ENCODE measurements around the gene RIOK1.

The RIOK1 gene

DNA sequence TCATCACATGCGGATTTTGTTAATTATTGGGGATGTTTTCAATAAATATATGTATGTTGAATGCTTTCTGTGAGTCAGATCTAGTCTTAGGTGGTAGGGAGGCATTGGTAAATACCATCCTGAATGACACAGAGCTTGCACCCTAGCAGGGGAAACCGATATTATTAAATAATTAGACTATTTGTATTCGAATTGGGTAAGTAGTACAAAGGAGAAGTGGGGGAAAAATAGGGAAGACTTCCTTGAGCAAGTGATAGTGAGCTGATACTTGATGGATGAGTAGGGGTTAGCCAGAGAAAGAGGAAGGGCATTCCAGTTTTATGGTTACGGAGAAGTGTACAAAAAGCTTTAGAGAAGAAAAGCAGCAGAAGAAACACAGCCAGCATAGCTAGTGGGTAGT, 1.5 kb downstream of the RIOK1 start:
- peak overlapping the region; percentile 99 for H3K4me3 ChIP-seq (ENCODE audit: low read depth, low read length)
- TF ChIP-seq, protein P1, sequence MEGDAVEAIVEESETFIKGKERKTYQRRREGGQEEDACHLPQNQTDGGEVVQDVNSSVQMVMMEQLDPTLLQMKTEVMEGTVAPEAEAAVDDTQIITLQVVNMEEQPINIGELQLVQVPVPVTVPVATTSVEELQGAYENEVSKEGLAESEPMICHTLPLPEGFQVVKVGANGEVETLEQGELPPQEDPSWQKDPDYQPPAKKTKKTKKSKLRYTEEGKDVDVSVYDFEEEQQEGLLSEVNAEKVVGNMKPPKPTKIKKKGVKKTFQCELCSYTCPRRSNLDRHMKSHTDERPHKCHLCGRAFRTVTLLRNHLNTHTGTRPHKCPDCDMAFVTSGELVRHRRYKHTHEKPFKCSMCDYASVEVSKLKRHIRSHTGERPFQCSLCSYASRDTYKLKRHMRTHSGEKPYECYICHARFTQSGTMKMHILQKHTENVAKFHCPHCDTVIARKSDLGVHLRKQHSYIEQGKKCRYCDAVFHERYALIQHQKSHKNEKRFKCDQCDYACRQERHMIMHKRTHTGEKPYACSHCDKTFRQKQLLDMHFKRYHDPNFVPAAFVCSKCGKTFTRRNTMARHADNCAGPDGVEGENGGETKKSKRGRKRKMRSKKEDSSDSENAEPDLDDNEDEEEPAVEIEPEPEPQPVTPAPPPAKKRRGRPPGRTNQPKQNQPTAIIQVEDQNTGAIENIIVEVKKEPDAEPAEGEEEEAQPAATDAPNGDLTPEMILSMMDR (IDR thresholded peaks at IDR 0.05; ENCODE audit: control insufficient read depth, extremely low read depth, insufficient read depth) = no peak
- no peak for DNase-seq (ENCODE audit: low read depth)

DNA sequence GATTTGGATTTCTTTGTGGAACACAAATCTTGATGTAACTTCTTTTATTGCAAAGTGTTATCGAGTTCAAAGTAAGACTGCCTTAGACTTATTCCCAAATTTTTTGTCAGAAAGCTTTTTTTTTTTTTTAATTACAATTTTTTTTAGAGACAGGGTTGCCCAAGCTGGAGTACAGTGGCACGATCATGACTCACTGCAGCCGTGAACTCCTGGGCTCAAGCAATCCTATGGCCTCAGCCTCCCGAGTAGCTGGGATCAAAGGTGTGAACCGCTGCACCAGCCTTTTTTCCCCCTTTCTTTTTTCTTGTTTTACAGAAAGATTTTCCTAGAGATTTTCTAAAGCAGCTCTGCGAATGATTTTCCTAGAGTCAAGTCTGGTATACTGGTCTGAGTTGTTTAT, 2.8 kb downstream of the RIOK1 start:
- DNase-seq (ENCODE audit: low read depth) = no peak
- TF ChIP-seq, protein P1 (IDR thresholded peaks at IDR 0.05; ENCODE audit: control insufficient read depth, extremely low read depth, insufficient read depth) = no peak
- no peak overlapping the region for H3K4me3 ChIP-seq (ENCODE audit: low read depth, low read length)

DNA sequence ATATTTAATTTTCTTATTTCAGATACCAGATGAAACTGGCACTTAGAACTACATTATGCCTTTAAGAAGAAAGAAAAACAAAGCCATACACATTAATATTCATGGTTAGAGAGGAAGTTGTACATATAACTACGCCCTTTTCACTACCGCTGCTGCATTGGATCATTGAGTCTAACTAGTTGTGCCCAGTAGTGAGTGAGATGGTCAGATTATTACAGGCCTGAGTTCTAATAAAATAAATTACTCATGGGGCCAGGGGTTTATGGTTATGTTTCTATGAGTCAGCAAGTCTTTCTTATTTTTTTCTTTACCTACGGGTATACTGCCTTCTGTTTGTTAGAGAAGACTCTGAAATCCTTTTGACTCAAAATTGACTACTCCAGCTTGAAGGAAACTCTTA, 11.5 kb downstream of the RIOK1 start:
- DNase-seq (ENCODE audit: low read depth) = no peak
- TF ChIP-seq, protein P1 (IDR thresholded peaks at IDR 0.05; ENCODE audit: control insufficient read depth, extremely low read depth, insufficient read depth) = no peak
- H3K4me3 ChIP-seq (ENCODE audit: low read depth, low read length) = no peak overlapping the region

DNA sequence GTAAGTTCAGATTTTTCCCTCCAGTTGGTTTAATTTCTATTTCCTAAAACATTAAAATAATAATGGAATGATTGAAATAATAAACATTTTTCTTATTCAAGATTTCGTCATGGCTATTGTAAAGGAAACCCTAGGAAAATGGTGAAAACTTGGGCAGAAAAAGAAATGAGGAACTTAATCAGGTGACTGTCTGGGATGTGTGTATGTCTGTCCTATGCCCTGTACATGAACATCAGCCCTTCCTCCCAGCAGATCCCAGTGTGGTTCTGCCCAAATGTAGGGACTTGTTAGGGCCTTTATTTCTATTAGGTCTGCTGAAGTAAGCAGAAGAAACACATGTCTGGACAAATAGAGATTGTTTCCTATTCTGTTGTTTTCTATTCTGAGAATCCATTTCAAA, 13.1 kb downstream of the RIOK1 start:
- TF ChIP-seq, protein P1 (IDR thresholded peaks at IDR 0.05; ENCODE audit: control insufficient read depth, extremely low read depth, insufficient read depth) = no peak
- DNase-seq (ENCODE audit: low read depth) = no peak
- no peak overlapping the region for H3K4me3 ChIP-seq (ENCODE audit: low read depth, low read length)

DNA sequence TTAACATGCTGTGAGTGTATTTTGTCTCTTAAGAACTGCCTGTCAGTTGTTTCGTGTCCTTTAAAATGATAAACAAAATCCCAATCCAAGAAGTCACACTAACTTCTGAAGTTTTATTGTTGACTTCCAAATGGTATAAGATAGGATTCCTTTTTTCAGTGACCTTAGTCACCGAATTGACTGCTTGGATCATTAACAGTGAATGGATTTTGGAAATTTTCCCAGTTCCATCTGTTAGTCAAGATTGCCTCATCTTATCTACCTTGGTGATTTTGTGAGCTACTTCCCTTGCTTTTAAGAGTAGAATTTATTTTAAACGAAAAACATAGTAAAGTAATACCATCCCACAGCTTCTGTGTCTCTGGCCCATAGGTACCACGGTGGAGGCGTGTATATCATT, 14.9 kb downstream of the RIOK1 start:
- no peak for DNase-seq (ENCODE audit: low read depth)
- TF ChIP-seq, protein P1 (IDR thresholded peaks at IDR 0.05; ENCODE audit: control insufficient read depth, extremely low read depth, insufficient read depth) = no peak
- H3K4me3 ChIP-seq (ENCODE audit: low read depth, low read length) = no peak overlapping the region

DNA sequence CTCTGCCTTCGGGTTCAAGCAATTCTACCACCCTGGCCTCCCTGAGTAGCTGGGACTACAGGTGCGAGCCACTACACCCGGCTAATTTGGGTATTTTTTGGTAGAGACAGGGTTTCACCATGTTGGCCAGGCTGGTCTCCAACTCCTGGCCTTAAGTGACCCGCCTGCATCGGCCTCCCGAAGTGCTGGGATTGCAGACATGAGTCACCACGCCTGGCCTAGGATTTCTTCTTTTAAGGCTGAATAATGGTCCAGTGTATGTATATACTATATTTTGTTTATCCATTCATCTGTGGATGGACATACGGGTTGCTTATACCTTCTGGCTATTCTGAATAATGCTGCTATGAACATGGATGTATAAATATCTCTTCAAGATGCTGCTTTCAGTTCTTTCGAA, 17.1 kb downstream of the RIOK1 start:
- no peak overlapping the region for H3K4me3 ChIP-seq (ENCODE audit: low read depth, low read length)
- TF ChIP-seq, protein P1 (IDR thresholded peaks at IDR 0.05; ENCODE audit: control insufficient read depth, extremely low read depth, insufficient read depth) = no peak
- DNase-seq (ENCODE audit: low read depth) = no peak

DNA sequence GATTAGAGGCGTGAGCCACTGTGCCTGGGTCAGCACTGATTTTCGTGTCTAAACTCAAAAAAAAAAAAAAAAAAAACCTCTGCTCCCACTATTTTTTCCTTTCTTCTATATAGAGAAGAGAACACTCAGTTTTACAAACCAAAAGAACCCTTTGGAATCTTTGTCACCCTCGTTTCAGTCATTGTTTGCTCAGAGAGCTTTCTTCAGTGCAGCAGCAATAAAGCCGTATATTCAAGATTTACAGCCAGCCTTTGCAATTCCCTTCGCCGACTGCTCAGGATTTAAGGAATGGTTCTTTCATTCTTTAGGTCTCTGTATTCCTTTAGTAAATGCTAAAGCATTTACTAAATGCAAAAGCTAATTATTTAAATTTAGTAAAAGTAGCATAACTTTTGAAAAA, 20.1 kb downstream of the RIOK1 start:
- DNase-seq (ENCODE audit: low read depth) = no peak
- H3K4me3 ChIP-seq (ENCODE audit: low read depth, low read length) = no peak overlapping the region
- TF ChIP-seq, protein P1 (IDR thresholded peaks at IDR 0.05; ENCODE audit: control insufficient read depth, extremely low read depth, insufficient read depth) = no peak

All from LNCaP clone FGC (cell line).